Stomach (tissue), 9 donors: ENCODE data around the gene DUXA. TPM values are rescaled to one million over a fixed set of nuclear protein-coding genes. Genes with fewer than 3 reads are reported as not detected.

Experiments used
- DNase-seq, 2 donors: peaks; one replicate each; pipeline versions ENCODE4 v3.0.0 to v3.0.0-alpha.2; 2013 to 2019
- H3K27ac ChIP-seq, 5 donors: fragments of 200-600 bp in 4 of 5; sonication (generic) in 4 of 5; one replicate each; pipeline ENCODE4 v1.5.1; 2013 to 2019; ENCODE audit warnings: mild to moderate bottlenecking in 1 of 5, moderate library complexity in 1 of 5
- H3K27me3 ChIP-seq, 3 donors: fragments of 200-600 bp; sonication (generic); one replicate each; pipeline ENCODE4 v1.5.1; 2017 to 2019; ENCODE audit warnings: mixed run types in 1 of 3
- H3K36me3 ChIP-seq, 4 donors: fragments of 200-600 bp; sonication (generic); 1 replicate in 3 of 4; 2 replicates in 1 of 4; pipeline ENCODE4 v1.5.1; 2016 to 2019
- H3K4me1 ChIP-seq, 4 donors: fragments of 200-600 bp; sonication (generic); one replicate each; pipeline ENCODE4 v1.5.1; 2016 to 2019
- H3K4me3 ChIP-seq, 4 donors: fragments of 200-600 bp; sonication (generic) in 3 of 4; one replicate each; pipeline ENCODE4 v1.5.1; 2016 to 2019; ENCODE audit warnings: mild to moderate bottlenecking in 1 of 4
- H3K9me3 ChIP-seq, 4 donors: fragments of 200-600 bp; sonication (generic); one replicate each; pipeline ENCODE4 v1.5.1; 2016 to 2019
- EP300 ChIP-seq: sonication (generic); formaldehyde crosslinking; IDR thresholded peaks from one replicate; pipeline ENCODE4 v1.6.1; 2017; ENCODE audit warnings: antibody characterized with exemption
- POLR2A ChIP-seq, 4 donors: fragments of 450-650 bp; IDR thresholded peaks; one replicate each; pipeline ENCODE4 v1.6.1; 2016; ENCODE audit warnings: antibody characterized with exemption in 4 of 4, control low read depth in 2 of 4, mild to moderate bottlenecking in 1 of 4, moderate library complexity in 1 of 4
- POLR2AphosphoS5 ChIP-seq, 3 donors: sonication (generic); formaldehyde crosslinking; IDR thresholded peaks; one replicate each; pipeline ENCODE4 v1.6.1; 2016; ENCODE audit warnings: antibody characterized with exemption in 3 of 3
- WGBS, 5 donors: extraction: QIAGEN DNeasy Blood & Tissue Kit in 3 of 5; methylation state at CpG; one replicate each; pipeline versions ENCODE4 v1.1.5 to v1.1.7; 2013 to 2018; 5-methylcytosine and 5-hydroxymethylcytosine counted together
- intact Hi-C: fragments of 100-400 bp; cut with DNase I; formaldehyde crosslinking; loops from one replicate; pipeline ENCODE4 v1.15.1; 2023; ENCODE audit warnings: low total_unique reads
- polyA plus RNA-seq, 3 donors: library from polyadenylated mRNA; stranded (reverse); fragments of 200-250 nt; gene quantifications; one replicate each; pipeline ENCODE4 v1.2.3, GENCODE V29; 2013
- total RNA-seq, 5 donors: library from RNA; depleted of rRNA; stranded (reverse); fragments of >200 nt; gene quantifications; one replicate each; pipeline versions ENCODE4 v1.1.0 to v1.2.3, GENCODE V29; 2014 to 2016
- TF ChIP-seq, protein P1 (sequence below), 7 experiments: fragments of 450-650 bp in 4 of 7; fragments of 200-600 bp in 3 of 7; sonication (generic) in 3 of 7; IDR thresholded peaks; one replicate each; pipeline ENCODE4 v1.5.1; 2016 to 2019; ENCODE audit warnings: antibody characterized with exemption in 7 of 7, control low read depth in 2 of 7, mild to moderate bottlenecking in 1 of 7
- donor health status: healthy with polysubstance abuse.
- donor health status: Bipolar disorder and iron deficiency.
- donor health status: healthy.

DUXA gene
- total and polyA plus RNA-seq, 8 donors: not detected

DNA sequence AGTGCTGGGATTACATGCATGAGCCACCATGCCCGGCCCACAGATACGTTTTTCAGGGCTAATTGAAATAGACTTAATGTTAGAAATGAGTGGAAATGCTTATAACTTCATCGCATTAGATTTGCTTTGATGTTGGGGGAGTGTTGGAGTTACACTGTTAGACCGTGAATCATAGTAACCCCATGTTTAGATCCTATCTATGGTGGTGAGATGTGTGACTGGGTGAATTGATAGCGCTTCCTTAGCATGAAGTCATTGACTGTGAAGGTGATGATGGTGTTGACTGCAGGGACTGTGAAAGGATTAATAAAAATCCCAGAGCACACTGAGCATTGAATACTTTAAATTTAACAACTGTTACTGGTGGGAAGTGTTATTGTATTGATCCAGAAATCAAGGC is 25.7 kb upstream of the DUXA start:
- DNase-seq: no peak
- TF ChIP-seq, protein P1, sequence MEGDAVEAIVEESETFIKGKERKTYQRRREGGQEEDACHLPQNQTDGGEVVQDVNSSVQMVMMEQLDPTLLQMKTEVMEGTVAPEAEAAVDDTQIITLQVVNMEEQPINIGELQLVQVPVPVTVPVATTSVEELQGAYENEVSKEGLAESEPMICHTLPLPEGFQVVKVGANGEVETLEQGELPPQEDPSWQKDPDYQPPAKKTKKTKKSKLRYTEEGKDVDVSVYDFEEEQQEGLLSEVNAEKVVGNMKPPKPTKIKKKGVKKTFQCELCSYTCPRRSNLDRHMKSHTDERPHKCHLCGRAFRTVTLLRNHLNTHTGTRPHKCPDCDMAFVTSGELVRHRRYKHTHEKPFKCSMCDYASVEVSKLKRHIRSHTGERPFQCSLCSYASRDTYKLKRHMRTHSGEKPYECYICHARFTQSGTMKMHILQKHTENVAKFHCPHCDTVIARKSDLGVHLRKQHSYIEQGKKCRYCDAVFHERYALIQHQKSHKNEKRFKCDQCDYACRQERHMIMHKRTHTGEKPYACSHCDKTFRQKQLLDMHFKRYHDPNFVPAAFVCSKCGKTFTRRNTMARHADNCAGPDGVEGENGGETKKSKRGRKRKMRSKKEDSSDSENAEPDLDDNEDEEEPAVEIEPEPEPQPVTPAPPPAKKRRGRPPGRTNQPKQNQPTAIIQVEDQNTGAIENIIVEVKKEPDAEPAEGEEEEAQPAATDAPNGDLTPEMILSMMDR (IDR thresholded peaks at IDR 0.05): no peak
- TF ChIP-seq EP300 (no peak), POLR2AphosphoS5 (IDR thresholded peaks at IDR 0.05) (no peak), POLR2A (IDR thresholded peaks at IDR 0.05) (no peak)
- H3K4me1 ChIP-seq: peaks cover 22 to 26% (median 23%) of the 10 kb centered on the region in 4 donors
- H3K36me3 ChIP-seq: peaks cover 47 to 50% (median 47%) of the 10 kb centered on the region in 4 donors
- intact Hi-C loops: no loop called here
- WGBS, 5 donors: 89 to 93% (median 93%) methylated on average over 5 of the region's 5 CpGs
- peak overlapping the region; percentile 86 to 99 (median 96) for H3K4me3 ChIP-seq
- H3K27ac ChIP-seq: no peak overlapping the region
- no peaks in the 10 kb centered on the region for H3K27me3 ChIP-seq
- H3K9me3 ChIP-seq: peaks cover 0 to 32% (median 3%) of the 10 kb centered on the region in 4 donors

DNA sequence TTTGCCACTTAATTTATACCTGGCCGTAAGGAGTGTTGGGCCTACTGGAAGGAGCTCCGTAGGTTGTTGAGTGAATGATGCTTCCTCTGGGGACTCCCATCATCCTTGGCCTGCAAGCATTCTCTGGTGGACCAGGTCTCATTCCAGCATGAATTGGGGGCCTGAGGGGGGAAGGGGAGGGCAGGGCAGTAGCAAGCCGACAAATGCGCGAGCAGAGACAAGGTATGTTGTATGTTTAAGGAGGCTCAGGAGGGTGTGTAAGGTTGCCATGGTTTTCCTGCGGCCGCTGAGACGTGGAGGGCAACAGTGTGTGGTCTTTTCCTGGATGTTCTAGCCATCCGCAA is 24.8 kb upstream of the DUXA start:
- peak overlapping the region; percentile 86 to 99 (median 96) for H3K4me3 ChIP-seq
- TF ChIP-seq EP300 (no peak), POLR2A (IDR thresholded peaks at IDR 0.05) (no peak), POLR2AphosphoS5 (IDR thresholded peaks at IDR 0.05) (no peak)
- TF ChIP-seq, protein P1 (IDR thresholded peaks at IDR 0.05): no peak
- H3K36me3 ChIP-seq: peaks cover 38 to 41% (median 39%) of the 10 kb centered on the region in 4 donors
- H3K9me3 ChIP-seq: peaks cover 0 to 42% (median 3%) of the 10 kb centered on the region in 4 donors
- H3K27ac ChIP-seq: peak overlapping the region in 4 of 5 donors; percentile 83 to 92 (median 90)
- peaks cover 22 to 26% (median 23%) of the 10 kb centered on the region in 4 donors for H3K4me1 ChIP-seq
- no peaks in the 10 kb centered on the region for H3K27me3 ChIP-seq
- intact Hi-C loops: no loop called here
- DNase-seq: peak in 1 of 2 donors; percentile 51
- 7 to 11% (median 7%) methylated on average over 9 of the region's 9 CpGs for WGBS, 5 donors

DNA sequence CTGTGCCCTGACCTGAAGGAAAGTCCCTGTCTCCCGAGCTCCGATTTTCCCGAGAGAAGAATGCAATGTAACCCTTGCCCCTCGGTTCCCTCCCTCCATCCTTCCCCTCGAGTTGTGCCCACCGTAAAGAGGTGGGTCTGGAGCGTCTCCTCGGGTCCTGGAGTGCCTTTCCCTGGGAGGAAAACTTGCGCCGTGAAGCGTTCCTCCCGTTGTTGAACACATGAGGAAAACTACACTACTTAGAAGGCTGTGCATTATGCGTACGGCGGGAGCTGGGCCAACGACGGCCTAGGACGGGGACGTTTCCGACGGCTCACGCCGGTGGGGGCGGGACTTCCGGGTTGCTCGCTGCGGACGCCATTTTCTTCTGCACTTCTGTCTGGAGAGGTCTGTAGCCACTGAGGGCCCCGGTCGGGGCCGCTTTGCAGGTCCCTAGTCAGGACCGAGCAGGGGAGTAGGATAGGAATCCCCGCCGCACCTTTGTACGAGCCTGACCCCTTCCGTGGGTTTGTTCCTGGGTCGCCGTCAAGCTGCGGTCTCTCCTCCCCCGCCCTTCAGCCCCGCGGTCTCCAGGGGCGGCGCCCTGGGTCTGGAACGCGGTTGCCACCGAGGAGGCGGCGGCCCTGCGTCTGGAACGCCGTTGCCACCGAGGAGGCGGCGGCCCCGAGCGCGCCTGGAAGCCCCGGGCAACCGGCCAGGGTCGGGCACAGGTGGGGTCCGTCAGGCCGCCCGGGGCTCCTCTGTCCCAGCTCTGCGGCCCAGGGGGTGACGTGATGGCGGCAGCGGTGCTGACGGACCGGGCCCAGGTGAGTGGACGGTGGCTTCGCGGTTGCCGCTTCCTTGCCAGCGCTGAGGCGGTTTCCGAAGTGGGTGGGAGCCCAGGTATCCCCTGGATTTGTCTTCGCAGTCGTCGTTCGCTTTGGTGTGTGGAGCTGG is 24.1 kb upstream of the DUXA start, which contains the start of gene ZNF264:
Gene ZNF264, plus strand, starts transcription at position 360 of the 936 bp plus-strand sequence. Its CDS starts 414 bp downstream, at position 774.
- H3K4me1 ChIP-seq: peaks cover 22 to 26% (median 23%) of the 10 kb centered on the region in 4 donors
- peaks cover 0 to 4% (median 0%) of the 10 kb centered on the region in 3 donors for H3K27me3 ChIP-seq
- WGBS, 5 donors: 0 to 3% (median 1%) methylated on average over 40 to 81 of the region's 81 CpGs
- peaks cover 31 to 35% (median 32%) of the 10 kb centered on the region in 4 donors for H3K36me3 ChIP-seq
- peak within 1 kb of the TSS; percentile 80 to 92 (median 89) for H3K27ac ChIP-seq
- peak; percentile 12 to 76 (median 28) for TF ChIP-seq POLR2AphosphoS5 (IDR thresholded peaks at IDR 0.05)
- TF ChIP-seq, protein P1 (IDR thresholded peaks at IDR 0.05): no peak
- peaks cover 0 to 47% (median 6%) of the 10 kb centered on the region in 4 donors for H3K9me3 ChIP-seq
- intact Hi-C loops: no loop called here
- H3K4me3 ChIP-seq: peak within 1 kb of the TSS; percentile 86 to 99 (median 96)
- DNase-seq: peak; percentile 92 to 97

GRCh38 chr19:57190301-57190700 is 23.0 kb upstream of the DUXA start:
- Histone ChIP-seq H3K27me3 (peaks cover 0 to 4% (median 0%) of the 10 kb centered on the region in 3 donors), H3K4me1 (peaks cover 22 to 26% (median 23%) of the 10 kb centered on the region in 4 donors), H3K9me3 (peaks cover 0 to 43% (median 6%) of the 10 kb centered on the region in 4 donors), H3K27ac (no peak overlapping the region), H3K4me3 (peak overlapping the region in 1 of 4 donors; percentile 95), H3K36me3 (peaks cover 20 to 24% (median 21%) of the 10 kb centered on the region in 4 donors)
- TF ChIP-seq EP300 (no peak), POLR2AphosphoS5 (IDR thresholded peaks at IDR 0.05) (no peak), POLR2A (IDR thresholded peaks at IDR 0.05) (no peak)
- TF ChIP-seq, protein P1 (IDR thresholded peaks at IDR 0.05): no peak
- intact Hi-C loops: no loop called here
- WGBS, 5 donors: 77 to 92% (median 90%) methylated on average over 3 of the region's 3 CpGs
- DNase-seq: no peak
